HG03520 (cell line): ENCODE results near the gene KLHL25.
"Not testable (repeated sequence)": the region's sequence is repeated elsewhere in the genome, so short reads cannot be mapped to it uniquely, and the experiment has no call there.

Experiments used
- ATAC-seq: cut with Tn5 transposase; IDR thresholded peaks from one replicate; pipeline ENCODE4 v1.9.1; 2021; ENCODE audit warnings: mild to moderate bottlenecking, moderate library complexity; ENCODE audit not compliant: unreplicated experiment

The KLHL25 gene, protein sequence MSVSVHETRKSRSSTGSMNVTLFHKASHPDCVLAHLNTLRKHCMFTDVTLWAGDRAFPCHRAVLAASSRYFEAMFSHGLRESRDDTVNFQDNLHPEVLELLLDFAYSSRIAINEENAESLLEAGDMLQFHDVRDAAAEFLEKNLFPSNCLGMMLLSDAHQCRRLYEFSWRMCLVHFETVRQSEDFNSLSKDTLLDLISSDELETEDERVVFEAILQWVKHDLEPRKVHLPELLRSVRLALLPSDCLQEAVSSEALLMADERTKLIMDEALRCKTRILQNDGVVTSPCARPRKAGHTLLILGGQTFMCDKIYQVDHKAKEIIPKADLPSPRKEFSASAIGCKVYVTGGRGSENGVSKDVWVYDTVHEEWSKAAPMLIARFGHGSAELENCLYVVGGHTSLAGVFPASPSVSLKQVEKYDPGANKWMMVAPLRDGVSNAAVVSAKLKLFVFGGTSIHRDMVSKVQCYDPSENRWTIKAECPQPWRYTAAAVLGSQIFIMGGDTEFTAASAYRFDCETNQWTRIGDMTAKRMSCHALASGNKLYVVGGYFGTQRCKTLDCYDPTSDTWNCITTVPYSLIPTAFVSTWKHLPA

DNA sequence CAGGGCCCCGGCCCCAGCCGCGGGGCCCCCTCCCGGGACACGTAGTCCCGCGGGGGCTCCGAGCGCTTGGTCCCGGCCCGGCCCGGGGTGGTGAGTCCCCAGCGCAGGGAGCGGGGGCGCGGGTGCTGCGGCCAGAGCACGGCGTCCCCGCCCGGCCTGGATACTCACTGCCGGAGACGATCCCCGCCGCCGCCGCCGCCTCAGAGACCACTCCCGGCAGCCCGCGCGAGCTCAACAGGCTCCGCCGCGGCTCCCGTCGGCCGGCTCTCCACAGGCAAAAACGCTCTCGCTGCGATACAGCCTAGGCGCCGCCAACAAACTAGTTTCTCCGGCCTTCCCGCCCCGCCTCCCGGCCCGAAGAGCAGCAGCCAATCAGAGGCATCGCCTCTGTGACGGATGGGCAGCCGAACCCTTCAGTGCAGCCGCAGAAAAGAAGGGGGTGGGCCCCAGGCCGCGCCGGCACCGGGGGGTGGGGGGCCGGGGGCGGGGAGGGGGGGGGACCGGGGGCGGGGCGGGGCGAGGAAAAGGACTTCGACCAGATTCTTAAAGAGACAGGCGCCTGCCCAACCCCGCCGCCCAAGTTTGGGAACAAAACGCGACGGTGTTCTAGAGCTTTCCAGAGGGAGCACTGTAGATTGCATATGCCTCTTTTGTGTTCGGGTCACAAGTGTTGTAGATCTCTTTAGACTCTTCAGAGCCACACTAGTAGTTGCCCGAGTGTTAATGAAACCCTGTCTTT is at the start of gene KLHL25:
TSS of gene KLHL25 (minus strand) at position 328 of the 739 bp plus-strand sequence. CDS start 25,115 bp downstream, outside the sequence.
- peak; percentile 98 for ATAC-seq

DNA sequence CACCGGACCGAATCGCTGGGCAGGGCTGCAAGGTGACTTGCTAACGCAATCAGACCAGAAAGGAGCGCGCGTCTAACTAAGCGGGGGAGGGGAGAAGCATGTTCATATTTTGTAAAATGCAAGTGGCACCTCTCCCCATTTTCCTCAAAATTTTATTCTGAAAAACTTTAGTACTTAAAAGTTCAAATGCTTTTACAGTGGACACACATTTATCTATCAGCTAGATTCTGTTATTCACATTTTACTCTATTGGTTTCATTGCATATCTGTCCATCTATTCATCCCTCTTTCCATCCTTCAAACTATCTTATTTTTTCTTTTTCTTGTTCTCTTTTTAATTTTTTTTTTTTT is 46.1 kb upstream of the KLHL25 start:
- no peak for ATAC-seq

DNA sequence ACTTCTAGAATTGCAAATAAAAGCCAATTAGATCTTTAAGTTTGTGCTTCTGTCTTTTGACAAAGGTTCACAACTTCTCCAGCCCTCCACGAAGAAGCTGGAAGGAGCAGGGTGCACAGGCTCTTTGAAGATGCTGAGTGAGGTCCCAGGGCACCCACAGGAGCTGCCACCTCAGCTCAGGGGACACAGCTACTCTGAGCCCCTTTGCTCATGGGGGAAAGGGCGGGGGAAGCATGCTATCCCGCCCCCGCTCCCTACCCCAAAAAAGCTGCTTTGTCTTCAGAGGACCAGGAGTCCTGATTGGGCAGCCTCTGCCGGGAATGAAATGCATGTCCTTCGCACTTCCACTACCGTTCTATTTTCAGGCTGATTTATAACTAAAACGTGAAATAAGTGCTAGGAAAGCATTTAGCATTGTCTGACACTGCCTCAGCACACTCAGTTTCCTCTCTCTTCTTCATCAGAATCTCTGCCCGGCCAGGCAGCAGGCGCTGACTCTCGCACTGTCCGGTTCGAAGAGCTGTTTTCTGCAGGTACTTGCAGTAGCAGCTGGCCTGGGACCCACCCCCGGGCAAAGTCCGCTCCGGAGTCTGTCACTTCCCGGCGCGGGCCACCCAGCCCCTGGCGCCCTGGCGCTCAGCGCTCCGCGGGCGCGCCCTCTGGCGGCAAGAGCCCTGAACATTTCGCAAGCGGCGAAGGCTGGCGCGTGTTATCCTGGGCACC is 45.5 kb upstream of the KLHL25 start:
- peak; percentile 84 for ATAC-seq

DNA sequence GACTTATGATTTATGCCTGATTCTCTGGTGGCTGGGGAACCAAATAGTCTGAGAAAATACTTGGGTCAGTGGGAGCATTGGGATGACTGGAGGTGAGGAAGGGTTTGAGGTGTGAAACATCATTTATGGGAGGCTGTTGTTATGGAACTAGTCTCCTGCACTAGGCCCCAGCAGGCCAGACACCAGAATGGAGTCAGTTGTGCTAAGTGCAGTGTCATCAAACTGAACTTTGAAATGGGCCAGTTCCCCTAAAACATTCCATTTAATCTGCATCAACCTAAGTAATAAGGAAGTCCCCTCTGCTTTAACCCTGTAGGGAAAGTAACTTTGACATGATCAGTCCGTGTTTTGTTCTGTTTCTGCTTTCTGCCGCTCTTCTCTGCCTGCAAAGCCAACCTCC is 44.9 kb upstream of the KLHL25 start:
- no peak for ATAC-seq

DNA sequence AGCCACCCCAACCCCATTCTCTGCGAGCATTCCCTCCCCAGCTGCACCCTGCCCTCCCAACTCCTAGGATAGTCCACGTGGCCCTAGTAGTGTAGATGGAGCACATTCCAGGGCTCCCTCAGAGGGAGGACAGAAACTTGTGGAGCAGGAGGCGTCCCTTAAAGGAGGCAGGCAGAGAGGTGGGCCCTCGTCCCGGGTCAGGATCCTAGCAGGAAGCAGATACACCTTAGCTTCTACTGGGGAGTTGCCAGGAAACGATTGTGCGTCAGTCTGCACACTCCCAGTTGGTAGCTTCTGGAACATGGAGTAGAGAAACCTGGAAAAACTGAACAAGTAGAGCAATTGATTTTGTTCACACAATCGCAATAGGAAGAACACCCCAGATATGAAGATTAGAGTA is 43.9 kb upstream of the KLHL25 start:
- ATAC-seq = no peak

DNA sequence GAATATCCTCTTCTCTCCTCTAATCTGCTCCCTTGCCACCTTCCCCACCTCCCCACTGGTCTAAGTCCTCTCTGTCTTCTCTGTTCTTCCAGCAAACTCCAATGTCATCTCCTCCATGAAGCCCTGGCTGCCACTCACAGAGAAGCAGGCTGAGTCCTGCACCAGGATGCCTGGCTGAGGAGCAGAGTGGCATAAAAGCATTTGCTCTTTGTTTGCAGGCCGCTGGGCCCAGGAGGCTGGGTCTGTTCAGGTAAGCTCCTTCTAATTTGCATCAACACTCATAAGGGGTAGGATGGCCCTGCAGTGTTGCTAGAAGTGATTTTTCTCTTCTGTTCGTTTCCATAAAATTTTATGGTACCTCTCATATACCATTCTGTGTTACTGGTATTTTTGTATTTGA is 43.2 kb upstream of the KLHL25 start:
- no peak for ATAC-seq

DNA sequence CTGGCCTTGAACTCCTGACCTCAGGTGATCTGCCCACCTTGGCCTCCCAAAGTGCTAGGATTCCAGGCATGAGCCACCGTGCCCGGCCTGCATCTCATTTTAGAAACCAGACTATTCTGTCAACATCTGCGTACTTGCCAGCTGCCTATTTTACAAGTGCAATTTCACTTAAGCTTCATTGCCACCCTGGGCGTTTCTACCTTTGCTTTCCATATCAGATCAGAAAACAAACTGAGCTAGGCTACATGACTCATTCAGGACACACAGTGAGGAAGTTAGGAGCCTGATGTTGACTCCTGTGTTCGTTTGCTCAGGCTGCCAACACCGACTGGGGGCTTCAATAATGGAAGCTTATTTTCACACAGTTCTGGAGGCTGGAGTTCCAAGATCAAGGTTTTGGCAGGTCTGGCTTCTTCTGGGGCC is 42.3 kb upstream of the KLHL25 start:
- ATAC-seq = no peak

DNA sequence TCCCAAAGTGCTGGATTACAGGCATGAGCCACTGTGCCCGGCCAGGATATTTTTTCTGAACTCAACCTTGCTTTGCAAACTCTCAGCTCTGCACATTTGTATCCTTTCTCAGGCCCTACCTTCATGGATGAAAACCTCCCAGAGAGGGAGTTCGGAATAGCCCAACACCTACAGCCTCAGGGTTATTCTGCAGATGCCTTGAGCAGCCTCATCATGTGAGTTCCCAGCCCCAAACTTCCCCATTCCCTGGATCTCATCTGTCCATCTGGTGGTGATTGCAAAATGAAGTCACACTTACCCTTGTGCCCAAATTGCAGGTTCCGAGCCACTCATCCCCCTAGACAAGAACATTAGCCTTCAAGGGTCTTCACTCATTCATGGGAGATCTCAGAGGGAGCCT is 39.9 kb upstream of the KLHL25 start:
- ATAC-seq = no peak

DNA sequence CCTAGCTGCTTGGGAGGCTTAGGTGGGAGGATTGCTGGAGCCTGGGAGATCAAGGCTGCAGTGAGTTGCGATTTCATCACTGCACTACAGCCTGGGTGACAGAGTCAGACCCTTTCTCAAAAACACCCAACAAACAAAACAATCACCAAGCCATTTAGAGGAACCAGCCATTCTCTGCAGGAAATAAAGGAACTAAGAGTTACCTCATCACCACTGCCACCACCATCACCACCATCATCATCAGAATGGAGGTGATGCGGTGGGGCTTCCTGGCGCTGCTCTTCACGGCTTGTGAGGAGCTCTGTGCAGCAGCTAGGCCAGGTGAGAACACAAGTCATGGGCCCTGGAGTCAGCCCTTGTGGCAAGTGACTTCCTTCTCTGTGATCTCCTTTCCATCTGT is 37.7 kb upstream of the KLHL25 start:
- no peak for ATAC-seq

DNA sequence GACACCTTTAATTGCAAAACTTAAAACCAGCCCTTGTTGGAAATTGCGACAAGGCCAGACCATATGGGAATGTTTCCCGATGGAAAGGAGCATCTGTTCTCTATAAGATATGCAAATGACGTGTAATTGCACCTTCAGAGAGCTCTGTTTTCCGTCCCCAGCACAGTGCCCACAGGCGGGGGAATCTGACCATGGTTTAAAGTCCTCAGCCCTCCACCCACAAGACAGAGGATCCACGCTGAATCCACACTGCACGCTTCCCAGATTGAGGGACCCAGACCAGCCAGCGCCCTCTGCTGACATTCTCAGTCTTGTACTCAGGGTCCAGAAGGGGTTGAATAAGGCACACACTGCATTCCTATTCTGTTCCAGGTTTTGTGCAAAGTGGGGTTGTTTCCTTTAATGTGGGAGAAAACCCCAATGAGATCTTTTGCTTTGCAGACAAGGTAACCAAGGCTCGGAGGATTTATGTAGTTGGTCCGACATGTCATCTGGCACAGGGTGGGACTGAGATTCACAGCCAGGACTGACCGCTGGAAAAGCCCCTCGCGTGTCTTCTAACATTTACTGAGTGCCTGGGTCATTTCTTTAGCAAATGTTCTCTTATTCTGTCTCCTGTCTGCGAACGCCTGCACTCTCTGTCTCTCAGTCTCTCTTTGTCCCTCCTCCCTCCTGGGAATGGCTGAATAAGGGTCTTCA is 36.8 kb upstream of the KLHL25 start:
- ATAC-seq = no peak

DNA sequence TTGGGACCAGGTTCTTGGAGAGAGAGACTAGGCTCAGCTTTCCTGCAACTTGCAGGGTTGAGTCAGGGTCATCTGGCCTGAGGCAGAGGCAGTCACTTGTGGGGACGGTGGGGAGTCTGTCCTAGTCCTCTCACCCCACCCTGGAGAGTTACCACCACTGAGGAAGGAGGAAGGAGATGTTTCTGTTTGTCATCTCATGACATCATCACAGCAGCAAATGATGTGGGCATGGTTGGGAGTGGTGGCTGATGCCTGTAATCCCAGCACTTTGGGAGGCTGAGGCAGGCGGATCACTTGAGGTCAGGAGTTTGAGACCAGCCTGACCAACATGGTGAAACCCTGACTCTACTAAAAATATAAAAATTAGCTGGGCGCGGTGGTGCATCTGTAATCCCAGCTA is 35.0 kb upstream of the KLHL25 start:
- ATAC-seq = not testable (repeated sequence)

DNA sequence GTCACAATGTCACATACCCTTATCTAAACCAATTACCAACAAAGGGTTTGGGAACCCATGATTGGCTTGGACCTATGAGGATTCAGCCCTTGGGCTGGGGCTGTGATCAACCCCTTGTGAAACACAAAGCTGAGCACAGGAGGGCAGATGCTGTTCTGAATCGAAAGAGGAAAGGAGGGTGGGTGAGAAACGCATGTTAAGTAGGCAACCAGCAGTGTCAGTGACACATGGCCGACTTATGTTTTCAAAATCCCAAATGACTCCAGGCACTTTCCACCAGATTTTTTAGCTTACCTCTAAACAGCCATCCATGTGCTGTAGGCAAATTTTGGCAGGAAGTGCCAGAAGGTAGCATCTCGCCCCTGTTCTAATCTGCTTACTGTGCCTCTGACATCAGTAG is 34.1 kb upstream of the KLHL25 start:
- ATAC-seq = no peak

DNA sequence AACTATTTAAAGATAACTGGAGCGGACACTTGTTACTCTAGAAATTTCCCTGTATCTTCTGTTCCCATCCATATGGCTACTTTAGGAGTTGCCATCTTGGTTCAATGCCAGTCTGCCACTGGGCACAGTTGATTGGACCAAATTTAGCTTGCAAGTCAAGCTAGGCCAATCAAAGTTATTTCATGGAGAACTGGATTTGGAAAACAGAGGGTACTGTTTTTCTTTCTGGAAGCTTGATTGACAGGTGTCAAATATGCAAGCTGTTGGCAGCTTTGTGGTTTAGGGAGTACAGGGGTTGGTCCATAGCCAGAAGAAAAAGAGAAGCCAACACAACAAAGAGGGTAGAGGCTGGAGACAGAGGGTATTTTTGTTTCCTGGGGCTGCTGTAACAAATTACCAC is 33.4 kb upstream of the KLHL25 start:
- no peak for ATAC-seq

DNA sequence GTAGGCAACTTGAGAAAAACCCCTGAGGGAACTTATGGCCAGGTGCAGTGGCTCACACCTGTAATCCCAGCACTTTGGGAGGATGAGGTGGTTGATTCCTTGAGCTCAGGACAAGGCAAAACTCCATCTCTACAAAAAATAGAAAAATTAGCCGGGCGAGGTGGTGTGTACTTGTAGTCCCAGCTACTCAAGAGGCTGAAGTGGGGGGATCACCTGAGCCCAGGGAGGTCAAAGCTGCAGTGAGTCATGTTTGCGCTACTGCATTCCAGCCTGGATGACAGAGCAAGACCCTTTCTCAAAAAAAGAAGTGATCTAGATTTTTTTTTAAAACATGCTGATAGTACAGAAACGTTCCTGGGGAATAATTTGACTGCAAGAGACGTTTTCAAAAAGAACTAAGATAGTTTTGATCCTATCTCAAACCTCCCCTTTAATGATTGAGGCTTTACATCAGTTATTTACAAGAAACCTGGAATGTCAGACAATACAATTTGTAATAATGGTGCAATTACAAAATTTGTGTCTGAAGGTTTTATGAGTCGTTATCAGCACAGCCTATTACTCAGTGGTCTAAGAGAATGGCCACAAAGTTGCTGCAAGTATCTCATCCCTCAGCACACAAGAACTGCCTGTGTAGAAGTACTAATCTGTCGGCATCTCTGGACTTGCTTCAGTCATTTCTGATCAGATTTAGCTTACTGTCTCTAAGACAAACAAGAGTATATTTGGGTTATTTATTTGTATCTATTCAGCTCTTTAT is 32.2 kb upstream of the KLHL25 start:
- ATAC-seq = no peak

DNA sequence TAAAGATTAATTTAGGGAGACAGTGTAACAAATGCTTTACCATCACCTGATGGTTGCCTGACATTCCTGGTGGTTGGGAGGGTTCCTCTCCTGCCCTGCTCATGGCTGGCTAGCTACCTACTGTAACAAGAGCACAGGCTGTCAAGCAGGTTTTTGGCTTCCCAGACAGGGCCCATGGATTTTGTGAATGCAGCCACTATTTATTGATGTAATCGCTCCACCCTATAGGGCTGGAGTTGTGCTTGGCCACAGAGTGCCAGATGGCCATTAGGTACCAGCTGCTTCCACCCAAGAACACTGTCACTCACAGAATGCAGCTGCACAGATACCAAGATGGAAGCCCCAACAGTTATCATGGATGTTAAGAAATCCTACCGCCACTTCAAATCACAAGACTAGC is 31.0 kb upstream of the KLHL25 start:
- no peak for ATAC-seq

DNA sequence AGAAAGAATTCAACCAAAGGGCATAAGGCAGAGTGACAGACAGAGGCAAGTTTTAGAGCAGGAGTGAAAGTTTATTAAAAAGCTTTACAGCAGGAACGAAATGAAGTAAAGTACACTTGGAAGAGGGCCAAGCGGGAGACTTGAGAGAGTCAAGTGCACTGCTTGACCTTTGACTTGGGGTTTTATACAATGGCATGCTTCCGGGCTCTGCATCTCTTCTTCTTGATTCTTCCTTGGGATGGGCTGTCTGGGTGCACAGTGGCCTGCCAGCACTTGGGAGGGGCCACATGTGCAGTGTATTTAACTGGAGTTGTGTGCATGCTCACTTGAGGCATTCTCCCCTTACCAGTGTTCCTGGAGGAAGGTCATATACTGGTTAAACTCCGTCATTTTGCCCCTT is 30.4 kb upstream of the KLHL25 start:
- ATAC-seq = no peak

DNA sequence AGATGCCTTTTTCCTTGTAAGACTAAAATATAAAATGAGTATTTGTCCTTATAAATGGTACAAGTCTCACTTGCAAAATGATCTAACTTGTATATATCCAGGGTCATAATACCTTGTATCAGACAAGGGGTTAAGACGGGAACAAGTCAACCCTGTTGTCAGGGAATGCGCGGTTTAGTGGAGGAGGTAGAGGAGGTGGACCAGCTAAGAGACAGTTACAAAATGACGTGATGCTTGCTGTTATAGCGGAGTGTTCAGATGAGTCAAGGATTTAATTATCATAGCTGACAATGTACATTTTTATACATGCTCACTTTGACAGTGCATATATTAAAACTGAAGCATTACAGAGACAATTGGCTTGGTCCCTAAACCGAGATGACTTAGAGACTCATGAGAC is 26.8 kb upstream of the KLHL25 start:
- no peak for ATAC-seq

DNA sequence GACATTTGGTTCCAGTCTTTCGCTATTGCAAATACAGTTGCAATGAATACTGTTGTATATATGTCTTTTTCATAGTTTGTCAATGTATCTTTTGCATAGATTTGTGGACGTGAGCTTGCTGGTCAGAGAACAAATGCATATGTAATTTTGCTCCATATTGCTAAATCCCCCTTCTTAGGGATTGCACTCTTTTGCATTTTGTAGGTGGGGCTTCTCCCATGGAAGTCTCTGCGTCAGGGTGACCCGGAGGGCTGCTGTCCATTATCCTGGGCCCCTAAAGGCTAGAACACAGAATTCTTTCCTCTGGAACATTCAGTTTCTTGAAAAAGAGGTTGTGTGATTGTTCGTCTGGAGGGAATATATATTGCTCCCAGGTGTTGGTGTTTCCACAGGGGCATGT is 25.2 kb upstream of the KLHL25 start:
- ATAC-seq = no peak

DNA sequence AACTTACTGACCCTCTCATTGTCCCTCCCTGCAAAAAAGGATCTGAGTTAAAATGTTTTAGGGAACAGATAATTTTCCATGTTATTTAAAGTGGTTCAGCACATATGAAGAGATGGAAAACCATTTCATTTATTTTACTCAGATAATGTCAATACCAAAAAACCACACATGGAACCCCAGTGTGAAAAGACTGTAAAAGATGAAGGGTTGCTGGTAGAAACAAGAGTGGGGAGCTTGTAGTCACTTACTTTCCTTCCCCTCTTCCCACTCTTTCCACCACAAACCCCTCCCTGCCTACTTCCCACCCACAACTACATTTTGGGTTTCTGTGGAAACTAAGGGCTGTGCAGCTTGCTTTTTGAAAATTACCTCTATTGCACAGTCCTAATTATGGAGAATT is 18.5 kb upstream of the KLHL25 start:
- no peak for ATAC-seq

DNA sequence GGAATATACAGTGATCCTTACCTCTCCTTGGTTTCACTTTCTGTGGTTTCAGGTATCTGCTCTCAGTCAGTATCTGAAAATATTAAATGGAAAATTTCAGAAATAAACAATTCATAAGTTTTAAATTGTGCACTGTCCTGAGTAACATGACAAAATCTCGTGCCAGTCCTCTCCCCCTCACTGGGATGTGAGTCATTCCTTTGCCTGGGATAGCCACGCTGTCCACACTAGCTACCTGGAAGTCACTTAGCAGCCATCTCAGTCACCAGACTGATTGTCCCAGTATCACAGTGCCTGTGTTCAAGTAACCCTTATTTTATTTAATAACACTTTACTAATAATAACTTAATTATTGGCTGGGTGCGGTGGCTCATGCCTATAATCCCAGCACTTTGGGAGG is 15.3 kb upstream of the KLHL25 start:
- no peak for ATAC-seq
